ENCODE results near the gene ZNF84. TPM values are rescaled to one million over a fixed set of nuclear protein-coding genes. Genes with fewer than 3 reads are reported as not detected.

Gene ZNF84
- total RNA-seq, 2 experiments from 2014 or later: 23.5 to 24.1 TPM

DNA sequence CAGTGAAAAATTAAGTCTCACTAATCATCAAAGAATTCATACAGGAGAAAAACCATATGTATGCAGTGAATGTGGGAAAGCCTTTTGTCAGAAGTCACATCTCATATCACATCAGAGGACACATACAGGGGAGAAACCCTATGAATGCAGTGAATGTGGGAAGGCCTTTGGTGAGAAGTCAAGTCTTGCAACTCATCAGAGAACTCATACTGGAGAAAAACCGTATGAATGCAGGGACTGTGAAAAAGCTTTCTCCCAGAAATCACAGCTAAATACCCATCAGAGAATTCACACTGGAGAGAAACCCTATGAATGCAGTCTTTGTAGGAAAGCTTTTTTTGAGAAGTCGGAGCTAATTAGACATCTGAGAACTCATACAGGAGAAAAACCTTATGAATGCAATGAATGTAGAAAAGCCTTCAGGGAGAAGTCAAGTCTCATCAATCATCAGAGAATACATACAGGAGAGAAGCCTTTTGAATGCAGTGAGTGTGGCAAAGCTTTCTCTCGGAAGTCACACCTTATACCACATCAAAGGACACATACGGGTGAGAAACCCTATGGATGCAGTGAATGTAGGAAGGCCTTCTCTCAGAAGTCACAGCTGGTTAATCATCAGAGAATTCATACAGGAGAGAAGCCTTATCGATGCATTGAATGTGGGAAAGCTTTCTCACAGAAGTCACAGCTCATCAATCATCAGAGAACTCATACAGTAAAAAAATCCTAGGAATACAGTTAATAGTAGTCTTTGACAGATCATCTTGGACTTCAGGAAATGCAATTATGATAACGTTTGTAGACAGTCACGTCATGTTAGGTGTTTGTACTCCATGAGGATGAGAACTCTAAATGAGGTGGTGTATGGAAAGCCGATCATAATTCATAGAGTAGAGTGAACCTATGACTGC, 21.1 kb downstream of the ZNF84 start:
- CTCF ChIA-PET: no interaction called here
- Mint-ChIP-seq H3K27ac (no peak overlapping the region), H3K27me3 (no peaks in the 10 kb centered on the region), H3K4me3 (no peak overlapping the region), H3K9me3 (peaks cover 60% of the 10 kb centered on the region), H3K4me1 (ENCODE audit: low read depth) (no peaks in the 10 kb centered on the region), H3K36me3 (ENCODE audit: low read depth) (peaks cover 74% of the 10 kb centered on the region)
- ATAC-seq (no peak), DNase-seq (no peak)
- intact Hi-C loops (cut with micrococcal nuclease): no loop called here
- POLR2A ChIA-PET: interaction anchor here (0.8 to 1.0 kb wide), 3 partner anchors 51 to 156 kb away, joined by 3 to 5 read pairs (median 3); no protein-coding TSS in a partner anchor
- TF ChIP-seq, protein P1, sequence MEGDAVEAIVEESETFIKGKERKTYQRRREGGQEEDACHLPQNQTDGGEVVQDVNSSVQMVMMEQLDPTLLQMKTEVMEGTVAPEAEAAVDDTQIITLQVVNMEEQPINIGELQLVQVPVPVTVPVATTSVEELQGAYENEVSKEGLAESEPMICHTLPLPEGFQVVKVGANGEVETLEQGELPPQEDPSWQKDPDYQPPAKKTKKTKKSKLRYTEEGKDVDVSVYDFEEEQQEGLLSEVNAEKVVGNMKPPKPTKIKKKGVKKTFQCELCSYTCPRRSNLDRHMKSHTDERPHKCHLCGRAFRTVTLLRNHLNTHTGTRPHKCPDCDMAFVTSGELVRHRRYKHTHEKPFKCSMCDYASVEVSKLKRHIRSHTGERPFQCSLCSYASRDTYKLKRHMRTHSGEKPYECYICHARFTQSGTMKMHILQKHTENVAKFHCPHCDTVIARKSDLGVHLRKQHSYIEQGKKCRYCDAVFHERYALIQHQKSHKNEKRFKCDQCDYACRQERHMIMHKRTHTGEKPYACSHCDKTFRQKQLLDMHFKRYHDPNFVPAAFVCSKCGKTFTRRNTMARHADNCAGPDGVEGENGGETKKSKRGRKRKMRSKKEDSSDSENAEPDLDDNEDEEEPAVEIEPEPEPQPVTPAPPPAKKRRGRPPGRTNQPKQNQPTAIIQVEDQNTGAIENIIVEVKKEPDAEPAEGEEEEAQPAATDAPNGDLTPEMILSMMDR (IDR thresholded peaks at IDR 0.05): no peak

- TF ChIP-seq, protein P1 (IDR thresholded peaks at IDR 0.05): no peak
- POLR2A ChIA-PET: no interaction called here
- Mint-ChIP-seq H3K27ac (no peak overlapping the region), H3K4me1 (ENCODE audit: low read depth) (no peaks in the 10 kb centered on the region), H3K9me3 (peaks cover 75% of the 10 kb centered on the region), H3K4me3 (no peak overlapping the region), H3K36me3 (ENCODE audit: low read depth) (peaks cover 65% of the 10 kb centered on the region), H3K27me3 (no peaks in the 10 kb centered on the region)
- ATAC-seq (no peak), DNase-seq (no peak)
- intact Hi-C loops (cut with micrococcal nuclease): no loop called here
- CTCF ChIA-PET: no interaction called here
Observed at GRCh38 chr12:133061954-133062353, 24.6 kb downstream of the ZNF84 start.

DNA sequence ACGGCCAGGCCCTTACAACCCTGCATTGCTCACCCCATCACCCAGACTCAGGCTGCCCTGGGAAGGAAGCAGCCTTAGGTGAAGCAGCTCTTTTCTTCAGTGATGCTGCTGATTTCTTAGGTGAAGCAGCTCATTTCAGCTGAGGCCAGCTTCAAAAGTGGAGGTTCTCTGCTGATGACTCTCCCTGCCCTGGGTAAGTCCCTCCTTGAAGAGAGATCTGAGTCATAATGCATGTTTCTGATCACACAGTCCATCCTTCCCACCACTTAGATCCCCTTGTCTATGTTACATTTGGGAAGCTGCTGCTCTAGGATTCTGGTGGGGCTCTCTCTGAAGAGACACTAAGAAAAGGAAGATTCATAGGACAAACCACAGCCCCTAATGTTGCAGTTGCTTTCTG, 26.2 kb downstream of the ZNF84 start:
- TF ChIP-seq, protein P1 (IDR thresholded peaks at IDR 0.05): no peak
- H3K36me3 Mint-ChIP-seq (ENCODE audit: low read depth): peaks cover 49% of the 10 kb centered on the region
- H3K27ac Mint-ChIP-seq: no peak overlapping the region
- ChIA-PET CTCF (interaction anchor here (0.6 kb wide), 1 partner anchor 50 kb away, joined by 3 read pairs; no protein-coding TSS in a partner anchor), POLR2A (no interaction called here)
- DNase-seq: no peak
- ATAC-seq: peak; percentile 27
- no peak overlapping the region for H3K4me3 Mint-ChIP-seq
- H3K4me1 Mint-ChIP-seq (ENCODE audit: low read depth): no peaks in the 10 kb centered on the region
- H3K27me3 Mint-ChIP-seq: no peaks in the 10 kb centered on the region
- intact Hi-C loops (cut with micrococcal nuclease): no loop called here
- peaks cover 69% of the 10 kb centered on the region for H3K9me3 Mint-ChIP-seq

GRCh38 chr12:133073836-133074235, 36.5 kb downstream of the ZNF84 start:
- Mint-ChIP-seq H3K27me3 (no peaks in the 10 kb centered on the region), H3K9me3 (peaks cover 44% of the 10 kb centered on the region), H3K36me3 (ENCODE audit: low read depth) (peaks cover 26% of the 10 kb centered on the region), H3K4me1 (ENCODE audit: low read depth) (no peaks in the 10 kb centered on the region), H3K4me3 (no peak overlapping the region), H3K27ac (no peak overlapping the region)
- intact Hi-C loops (cut with micrococcal nuclease): no loop called here
- TF ChIP-seq, protein P1 (IDR thresholded peaks at IDR 0.05): no peak
- ChIA-PET CTCF (no interaction called here), POLR2A (no interaction called here)
- no peak for DNase-seq
- ATAC-seq: no peak

DNA sequence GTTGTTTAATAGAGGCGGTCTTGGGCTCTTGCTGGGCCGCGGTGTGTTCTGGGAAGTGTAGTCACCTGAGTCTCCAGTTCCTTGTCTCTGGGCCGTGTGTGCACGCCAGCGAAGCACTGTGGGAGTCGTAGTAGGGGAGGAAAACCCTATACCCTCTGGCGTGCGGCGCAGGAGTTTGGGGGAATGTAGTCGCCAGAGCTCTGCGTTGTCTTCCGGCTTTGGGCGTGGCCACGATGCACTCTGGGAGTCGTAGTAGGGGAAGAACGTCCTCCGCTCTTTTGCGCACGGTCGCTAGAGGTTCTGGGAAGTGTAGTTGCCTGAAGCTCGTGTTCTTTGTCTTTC, 42.7 kb downstream of the ZNF84 start:
- Mint-ChIP-seq H3K27me3 (no peaks in the 10 kb centered on the region), H3K4me3 (no peak overlapping the region), H3K36me3 (ENCODE audit: low read depth) (peaks cover 56% of the 10 kb centered on the region), H3K4me1 (ENCODE audit: low read depth) (peaks cover 16% of the 10 kb centered on the region), H3K27ac (no peak overlapping the region), H3K9me3 (peaks cover 48% of the 10 kb centered on the region)
- ChIA-PET POLR2A (interaction anchor here (0.9 to 2.9 kb wide), 4 partner anchors 50 to 101 kb away, joined by 3 to 12 read pairs (median 4); partner anchors contain the start of genes ZNF10, ZNF26, ZNF268 and ZNF891), CTCF (interaction anchor here (0.7 to 1.1 kb wide), 4 partner anchors 9 to 174 kb away, joined by 3 read pairs; partner anchors contain the start of gene ZNF268)
- TF ChIP-seq, protein P1 (IDR thresholded peaks at IDR 0.05): no peak
- DNase-seq: peak; percentile 98
- intact Hi-C loops (cut with micrococcal nuclease): loop anchor here (1.0 to 2.0 kb wide), 4 partner anchors 43 to 101 kb away; partner anchors contain the start of genes ZNF10, ZNF26, ZNF268 and ZNF84
- peak; percentile 81 for ATAC-seq
